ENCODE measurements around the gene ST6GALNAC3.

Gene ST6GALNAC3

GRCh38 chr1:76299036-76299435, 224.5 kb downstream of the ST6GALNAC3 start:
- no peak overlapping the region for H3K56ac ChIP-seq (ENCODE audit: low read length)
- no peak overlapping the region for H3K9ac ChIP-seq (ENCODE audit: low read length)
- no peak overlapping the region for H3K27ac ChIP-seq (ENCODE audit: low read depth, low read length)
- no peak overlapping the region for H2BK5ac ChIP-seq (ENCODE audit: low read length)
- H3K27me3 ChIP-seq (ENCODE audit: insufficient read depth, low read length, poor library complexity), result no peaks in the 10 kb centered on the region
- H4K8ac ChIP-seq (ENCODE audit: low read depth, low read length), result no peak overlapping the region
- no peak overlapping the region for H2AK5ac ChIP-seq (ENCODE audit: low read length)
- H3K4me1 ChIP-seq (ENCODE audit: control insufficient read depth, low read depth, low read length), result no peaks in the 10 kb centered on the region
- no peaks in the 10 kb centered on the region for H3K36me3 ChIP-seq (ENCODE audit: control insufficient read depth, insufficient read depth, low read length)
- no peaks in the 10 kb centered on the region for H3K79me2 ChIP-seq (ENCODE audit: control insufficient read depth, insufficient read depth, low read length)
- H3K23ac ChIP-seq (ENCODE audit: low read length), result no peak overlapping the region
- H3K4ac ChIP-seq (ENCODE audit: low read depth, low read length), result no peak overlapping the region
- H2BK15ac ChIP-seq (replicated peaks; ENCODE audit: low read depth), result no peak overlapping the region
- no peak overlapping the region for H3K4me2 ChIP-seq (ENCODE audit: low read length)
- WGBS (ENCODE audit: extremely low coverage, insufficient coverage, low lambda C conversion rate), result no CpG with 5 or more reads among the region's 3 CpGs
- no peaks in the 10 kb centered on the region for H3K79me1 ChIP-seq (ENCODE audit: low read length)
- H2BK120ac ChIP-seq (ENCODE audit: low read depth, low read length), result peak overlapping the region; percentile 45
- DNase-seq, result no peak
- no peak overlapping the region for H4K5ac ChIP-seq (ENCODE audit: low read length)
- H3K4me3 ChIP-seq (ENCODE audit: low read length), result no peak overlapping the region
- H3K18ac ChIP-seq (ENCODE audit: low read length), result no peak overlapping the region

GRCh38 chr1:76300556-76300955, 226.0 kb downstream of the ST6GALNAC3 start:
- Histone ChIP-seq H4K8ac (ENCODE audit: low read depth, low read length) (no peak overlapping the region), H3K9ac (ENCODE audit: low read length) (no peak overlapping the region), H3K4me3 (ENCODE audit: low read length) (no peak overlapping the region), H3K56ac (ENCODE audit: low read length) (no peak overlapping the region), H2BK15ac (replicated peaks; ENCODE audit: low read depth) (no peak overlapping the region), H3K27ac (ENCODE audit: low read depth, low read length) (no peak overlapping the region), H2AK5ac (ENCODE audit: low read length) (no peak overlapping the region), H3K4me2 (ENCODE audit: low read length) (no peak overlapping the region), H3K36me3 (ENCODE audit: control insufficient read depth, insufficient read depth, low read length) (no peaks in the 10 kb centered on the region), H3K23ac (ENCODE audit: low read length) (no peak overlapping the region), H3K79me1 (ENCODE audit: low read length) (no peaks in the 10 kb centered on the region), H3K4ac (ENCODE audit: low read depth, low read length) (no peak overlapping the region), H3K79me2 (ENCODE audit: control insufficient read depth, insufficient read depth, low read length) (no peaks in the 10 kb centered on the region), H2BK5ac (ENCODE audit: low read length) (no peak overlapping the region), H3K4me1 (ENCODE audit: control insufficient read depth, low read depth, low read length) (no peaks in the 10 kb centered on the region), H4K5ac (ENCODE audit: low read length) (no peak overlapping the region), H3K27me3 (ENCODE audit: insufficient read depth, low read length, poor library complexity) (no peaks in the 10 kb centered on the region), H2BK120ac (ENCODE audit: low read depth, low read length) (no peak overlapping the region), H3K18ac (ENCODE audit: low read length) (no peak overlapping the region)
- WGBS (ENCODE audit: extremely low coverage, insufficient coverage, low lambda C conversion rate), result no CpG with 5 or more reads among the region's 3 CpGs
- DNase-seq, result no peak

GRCh38 chr1:76302711-76303339, 228.3 kb downstream of the ST6GALNAC3 start:
- Histone ChIP-seq H3K27me3 (ENCODE audit: insufficient read depth, low read length, poor library complexity) (no peaks in the 10 kb centered on the region), H2BK120ac (ENCODE audit: low read depth, low read length) (no peak overlapping the region), H3K79me1 (ENCODE audit: low read length) (no peaks in the 10 kb centered on the region), H3K4me2 (ENCODE audit: low read length) (no peak overlapping the region), H3K79me2 (ENCODE audit: control insufficient read depth, insufficient read depth, low read length) (no peaks in the 10 kb centered on the region), H3K36me3 (ENCODE audit: control insufficient read depth, insufficient read depth, low read length) (no peaks in the 10 kb centered on the region), H4K5ac (ENCODE audit: low read length) (no peak overlapping the region), H4K8ac (ENCODE audit: low read depth, low read length) (no peak overlapping the region), H3K27ac (ENCODE audit: low read depth, low read length) (no peak overlapping the region), H3K18ac (ENCODE audit: low read length) (no peak overlapping the region), H3K9ac (ENCODE audit: low read length) (no peak overlapping the region), H2BK15ac (replicated peaks; ENCODE audit: low read depth) (no peak overlapping the region), H3K4me3 (ENCODE audit: low read length) (no peak overlapping the region), H3K23ac (ENCODE audit: low read length) (no peak overlapping the region), H3K4me1 (ENCODE audit: control insufficient read depth, low read depth, low read length) (no peaks in the 10 kb centered on the region), H2AK5ac (ENCODE audit: low read length) (no peak overlapping the region), H3K56ac (ENCODE audit: low read length) (no peak overlapping the region), H3K4ac (ENCODE audit: low read depth, low read length) (no peak overlapping the region), H2BK5ac (ENCODE audit: low read length) (no peak overlapping the region)
- DNase-seq, result no peak
- no CpG with 5 or more reads among the region's 5 CpGs for whole genome bisulfite sequencing (ENCODE audit: extremely low coverage, insufficient coverage, low lambda C conversion rate)

DNA sequence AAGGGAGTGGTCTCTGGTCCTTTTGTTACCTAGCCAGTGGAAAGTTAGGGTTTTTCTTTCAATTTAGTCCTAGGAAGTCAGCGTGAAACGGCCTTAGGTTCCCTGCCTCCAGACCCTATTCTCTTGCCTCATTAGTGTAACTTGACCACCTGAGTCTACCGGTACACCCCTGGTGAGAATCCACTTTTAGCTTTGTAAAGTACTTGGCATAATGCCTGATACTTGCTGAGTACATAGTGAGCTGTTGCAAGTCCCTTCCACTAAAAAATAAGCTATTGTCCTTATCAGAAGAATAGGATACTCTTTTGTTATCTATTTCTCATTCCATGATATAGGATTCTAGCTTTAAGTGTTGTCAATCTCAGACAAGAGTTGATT, 228.8 kb downstream of the ST6GALNAC3 start:
- Histone ChIP-seq H2BK5ac (ENCODE audit: low read length) (no peak overlapping the region), H3K56ac (ENCODE audit: low read length) (no peak overlapping the region), H4K8ac (ENCODE audit: low read depth, low read length) (no peak overlapping the region), H3K27me3 (ENCODE audit: insufficient read depth, low read length, poor library complexity) (no peaks in the 10 kb centered on the region), H3K36me3 (ENCODE audit: control insufficient read depth, insufficient read depth, low read length) (no peaks in the 10 kb centered on the region), H4K5ac (ENCODE audit: low read length) (no peak overlapping the region), H3K18ac (ENCODE audit: low read length) (no peak overlapping the region), H3K9ac (ENCODE audit: low read length) (no peak overlapping the region), H3K79me2 (ENCODE audit: control insufficient read depth, insufficient read depth, low read length) (no peaks in the 10 kb centered on the region), H3K4me2 (ENCODE audit: low read length) (no peak overlapping the region), H3K79me1 (ENCODE audit: low read length) (no peaks in the 10 kb centered on the region), H3K4ac (ENCODE audit: low read depth, low read length) (no peak overlapping the region), H3K4me1 (ENCODE audit: control insufficient read depth, low read depth, low read length) (no peaks in the 10 kb centered on the region), H2BK120ac (ENCODE audit: low read depth, low read length) (no peak overlapping the region), H2AK5ac (ENCODE audit: low read length) (no peak overlapping the region), H3K4me3 (ENCODE audit: low read length) (no peak overlapping the region), H3K23ac (ENCODE audit: low read length) (no peak overlapping the region), H2BK15ac (replicated peaks; ENCODE audit: low read depth) (no peak overlapping the region), H3K27ac (ENCODE audit: low read depth, low read length) (no peak overlapping the region)
- no CpG with 5 or more reads among the region's 3 CpGs for WGBS (ENCODE audit: extremely low coverage, insufficient coverage, low lambda C conversion rate)
- DNase-seq, result no peak

DNA sequence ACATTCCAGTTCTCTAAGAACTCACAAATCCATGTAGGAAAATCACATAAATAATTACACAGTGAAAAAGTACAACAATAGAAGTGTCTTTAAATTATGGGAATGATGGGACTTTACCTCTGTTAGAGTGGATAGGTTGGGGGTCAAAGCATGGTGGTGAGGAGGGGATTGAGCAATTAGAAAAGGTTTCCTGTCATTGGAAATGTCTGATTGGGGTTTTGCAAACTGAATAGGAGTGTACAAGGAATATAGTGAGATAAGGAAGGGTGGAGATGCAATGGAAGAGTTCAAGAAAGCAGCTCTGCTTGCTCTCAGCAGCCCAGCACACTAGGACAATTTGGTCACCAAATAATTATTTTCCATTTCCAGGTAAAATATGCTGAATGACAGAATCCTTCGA, 238.8 kb downstream of the ST6GALNAC3 start:
- H3K23ac ChIP-seq (ENCODE audit: low read length), result no peak overlapping the region
- H3K4me3 ChIP-seq (ENCODE audit: low read length), result no peak overlapping the region
- H3K56ac ChIP-seq (ENCODE audit: low read length), result no peak overlapping the region
- H2BK5ac ChIP-seq (ENCODE audit: low read length), result no peak overlapping the region
- no peaks in the 10 kb centered on the region for H3K27me3 ChIP-seq (ENCODE audit: insufficient read depth, low read length, poor library complexity)
- no peak overlapping the region for H3K4ac ChIP-seq (ENCODE audit: low read depth, low read length)
- H3K79me2 ChIP-seq (ENCODE audit: control insufficient read depth, insufficient read depth, low read length), result no peaks in the 10 kb centered on the region
- no peaks in the 10 kb centered on the region for H3K4me1 ChIP-seq (ENCODE audit: control insufficient read depth, low read depth, low read length)
- no peaks in the 10 kb centered on the region for H3K79me1 ChIP-seq (ENCODE audit: low read length)
- no peak overlapping the region for H3K9ac ChIP-seq (ENCODE audit: low read length)
- H4K5ac ChIP-seq (ENCODE audit: low read length), result no peak overlapping the region
- no peak overlapping the region for H2BK120ac ChIP-seq (ENCODE audit: low read depth, low read length)
- DNase-seq, result no peak
- no peak overlapping the region for H3K27ac ChIP-seq (ENCODE audit: low read depth, low read length)
- no peak overlapping the region for H4K8ac ChIP-seq (ENCODE audit: low read depth, low read length)
- no peak overlapping the region for H3K18ac ChIP-seq (ENCODE audit: low read length)
- no CpG with 5 or more reads among the region's 1 CpG for WGBS (ENCODE audit: extremely low coverage, insufficient coverage, low lambda C conversion rate)
- no peaks in the 10 kb centered on the region for H3K36me3 ChIP-seq (ENCODE audit: control insufficient read depth, insufficient read depth, low read length)
- no peak overlapping the region for H3K4me2 ChIP-seq (ENCODE audit: low read length)
- H2AK5ac ChIP-seq (ENCODE audit: low read length), result no peak overlapping the region
- H2BK15ac ChIP-seq (replicated peaks; ENCODE audit: low read depth), result no peak overlapping the region

DNA sequence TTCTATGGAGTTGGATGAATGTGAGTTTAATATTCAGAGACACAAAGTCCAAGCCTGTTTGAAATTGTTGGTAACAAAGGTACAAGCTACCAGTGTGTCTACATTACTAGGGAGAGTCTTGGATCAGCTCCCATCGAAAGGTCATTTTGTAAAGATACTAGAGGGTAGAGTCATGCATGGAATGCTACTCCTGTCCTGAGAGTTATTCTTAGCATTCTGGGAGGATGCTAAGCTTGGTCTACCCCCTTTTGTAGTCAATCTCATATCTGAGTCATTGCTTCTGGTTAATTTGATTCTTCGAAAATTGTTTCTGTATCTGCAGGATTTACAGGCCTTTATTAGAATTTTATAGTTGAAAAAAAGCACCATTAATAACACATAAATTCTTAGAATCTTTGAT, 240.2 kb downstream of the ST6GALNAC3 start:
- no peaks in the 10 kb centered on the region for H3K27me3 ChIP-seq (ENCODE audit: insufficient read depth, low read length, poor library complexity)
- H2BK5ac ChIP-seq (ENCODE audit: low read length), result no peak overlapping the region

More for the DNA sequence above, 240.2 kb downstream of the ST6GALNAC3 start:
- no peak for DNase-seq
- Histone ChIP-seq H3K4me3 (ENCODE audit: low read length) (no peak overlapping the region), H3K79me2 (ENCODE audit: control insufficient read depth, insufficient read depth, low read length) (no peaks in the 10 kb centered on the region), H3K56ac (ENCODE audit: low read length) (no peak overlapping the region), H2AK5ac (ENCODE audit: low read length) (no peak overlapping the region), H4K5ac (ENCODE audit: low read length) (no peak overlapping the region), H4K8ac (ENCODE audit: low read depth, low read length) (no peak overlapping the region), H3K18ac (ENCODE audit: low read length) (no peak overlapping the region), H3K4me1 (ENCODE audit: control insufficient read depth, low read depth, low read length) (no peaks in the 10 kb centered on the region), H3K9ac (ENCODE audit: low read length) (no peak overlapping the region), H3K79me1 (ENCODE audit: low read length) (no peaks in the 10 kb centered on the region), H3K23ac (ENCODE audit: low read length) (no peak overlapping the region), H2BK15ac (replicated peaks; ENCODE audit: low read depth) (no peak overlapping the region), H2BK120ac (ENCODE audit: low read depth, low read length) (no peak overlapping the region), H3K27ac (ENCODE audit: low read depth, low read length) (no peak overlapping the region), H3K4ac (ENCODE audit: low read depth, low read length) (no peak overlapping the region), H3K4me2 (ENCODE audit: low read length) (no peak overlapping the region), H3K36me3 (ENCODE audit: control insufficient read depth, insufficient read depth, low read length) (no peaks in the 10 kb centered on the region)
- whole genome bisulfite sequencing (ENCODE audit: extremely low coverage, insufficient coverage, low lambda C conversion rate), result no CpG with 5 or more reads among the region's 2 CpGs

Measured in mesendoderm (in vitro differentiated cells).